Activated B cell treated with CpG ODN at 0.5 μM for 24 hours (primary cell): Measurements from ENCODE around the gene SSTR1. TPM values are rescaled to one million over a fixed set of nuclear protein-coding genes. Genes with fewer than 3 reads are reported as not detected.

Experiments used
- ATAC-seq: fragments of 200-7000 bp; cut with Tn5 transposase; one replicate; pipeline ENCODE4 v1.10.0; 2021; ENCODE audit warnings: low read depth, mild to moderate bottlenecking, moderate library complexity
- CTCF ChIA-PET: fragments of 350-600 bp; sonication (Branson Sonifier 250); formaldehyde crosslinking; loops from one replicate; lab custom pipeline; 2021; ENCODE audit warnings: antibody characterized with exemption; lab: Charles Lee
- POLR2A ChIA-PET: fragments of 350-600 bp; sonication (Branson Sonifier 250); formaldehyde crosslinking; loops from one replicate; lab custom pipeline; 2021; ENCODE audit warnings: antibody characterized with exemption; lab: Charles Lee
- DNase-seq: peaks from one replicate; pipeline ENCODE4 v3.0.0; 2022
- H3K27ac Mint-ChIP-seq: one replicate; pipeline ENCODE4 v1.8.0; 2020; ENCODE audit warnings: mixed read lengths
- H3K27me3 Mint-ChIP-seq: one replicate; pipeline ENCODE4 v1.8.0; 2021; ENCODE audit warnings: mixed read lengths
- H3K36me3 Mint-ChIP-seq: one replicate; pipeline ENCODE4 v1.8.0; 2021; ENCODE audit warnings: low read depth, mixed read lengths
- H3K4me1 Mint-ChIP-seq: one replicate; pipeline ENCODE4 v1.8.0; 2021; ENCODE audit warnings: mixed read lengths
- H3K4me3 Mint-ChIP-seq: one replicate; pipeline ENCODE4 v1.8.0; 2020; ENCODE audit warnings: mild to moderate bottlenecking, mixed read lengths
- H3K9me3 Mint-ChIP-seq: one replicate; pipeline ENCODE4 v1.8.0; 2020; ENCODE audit warnings: mixed read lengths
- intact Hi-C: fragments of 100-400 bp; cut with micrococcal nuclease; formaldehyde crosslinking; loops from one replicate; pipeline ENCODE4 v1.15.1; 2024
- total RNA-seq: library from RNA; stranded (reverse); gene quantifications from 2 replicates; pipeline ENCODE4 v1.2.3, GENCODE V29; 2022
- TF ChIP-seq, protein P1 (sequence below): fragments of 200-600 bp; IDR thresholded peaks from one replicate; pipeline ENCODE4 v1.8.0; 2022; ENCODE audit warnings: antibody characterized with exemption, mild to moderate bottlenecking

The SSTR1 gene
- total RNA-seq, 1 donor from 2014 or later: not detected

DNA sequence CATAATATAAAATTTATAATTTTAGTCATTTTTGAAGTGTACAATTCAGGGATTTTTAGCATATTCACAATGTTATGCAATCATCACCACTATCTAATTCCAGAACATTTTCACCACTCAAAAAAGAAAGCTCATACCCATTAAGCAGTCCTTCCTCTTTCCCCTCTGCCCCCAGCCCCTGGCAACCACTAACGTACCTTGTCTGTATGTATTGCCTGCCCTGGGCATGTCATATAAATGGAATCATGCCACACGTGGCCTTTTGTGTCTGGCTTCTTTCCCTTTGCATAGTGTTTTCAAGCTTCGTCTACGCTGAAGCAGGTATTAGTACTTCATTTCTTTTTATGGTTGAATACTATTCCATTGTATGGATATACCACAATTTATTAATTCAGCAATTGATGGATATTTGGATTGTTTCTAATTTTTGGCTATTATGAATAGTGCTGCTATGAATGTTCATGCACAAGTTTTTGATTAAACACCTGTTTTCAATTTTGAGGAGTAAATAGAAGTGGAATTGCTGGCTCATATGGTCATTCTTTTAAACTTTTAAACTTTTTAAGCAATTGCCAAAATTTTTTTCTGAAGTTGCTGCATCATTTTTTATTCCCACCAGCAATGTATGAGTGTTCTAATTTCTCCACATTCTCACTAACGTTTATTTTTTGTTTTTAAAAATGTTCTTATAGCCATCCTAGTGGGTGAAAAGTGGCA lies 1.6 kb upstream of the SSTR1 start:
- Mint-ChIP-seq H3K4me3 (no peak overlapping the region), H3K4me1 (no peaks in the 10 kb centered on the region), H3K27ac (no peak overlapping the region), H3K36me3 (no peaks in the 10 kb centered on the region), H3K27me3 (peaks cover 35% of the 10 kb centered on the region), H3K9me3 (peaks cover 5% of the 10 kb centered on the region)
- POLR2A ChIA-PET: no interaction called here
- ATAC-seq (no peak), DNase-seq (no peak)
- CTCF ChIA-PET: no interaction called here
- TF ChIP-seq, protein P1, sequence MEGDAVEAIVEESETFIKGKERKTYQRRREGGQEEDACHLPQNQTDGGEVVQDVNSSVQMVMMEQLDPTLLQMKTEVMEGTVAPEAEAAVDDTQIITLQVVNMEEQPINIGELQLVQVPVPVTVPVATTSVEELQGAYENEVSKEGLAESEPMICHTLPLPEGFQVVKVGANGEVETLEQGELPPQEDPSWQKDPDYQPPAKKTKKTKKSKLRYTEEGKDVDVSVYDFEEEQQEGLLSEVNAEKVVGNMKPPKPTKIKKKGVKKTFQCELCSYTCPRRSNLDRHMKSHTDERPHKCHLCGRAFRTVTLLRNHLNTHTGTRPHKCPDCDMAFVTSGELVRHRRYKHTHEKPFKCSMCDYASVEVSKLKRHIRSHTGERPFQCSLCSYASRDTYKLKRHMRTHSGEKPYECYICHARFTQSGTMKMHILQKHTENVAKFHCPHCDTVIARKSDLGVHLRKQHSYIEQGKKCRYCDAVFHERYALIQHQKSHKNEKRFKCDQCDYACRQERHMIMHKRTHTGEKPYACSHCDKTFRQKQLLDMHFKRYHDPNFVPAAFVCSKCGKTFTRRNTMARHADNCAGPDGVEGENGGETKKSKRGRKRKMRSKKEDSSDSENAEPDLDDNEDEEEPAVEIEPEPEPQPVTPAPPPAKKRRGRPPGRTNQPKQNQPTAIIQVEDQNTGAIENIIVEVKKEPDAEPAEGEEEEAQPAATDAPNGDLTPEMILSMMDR: no peak
- intact Hi-C loops: no loop called here

DNA sequence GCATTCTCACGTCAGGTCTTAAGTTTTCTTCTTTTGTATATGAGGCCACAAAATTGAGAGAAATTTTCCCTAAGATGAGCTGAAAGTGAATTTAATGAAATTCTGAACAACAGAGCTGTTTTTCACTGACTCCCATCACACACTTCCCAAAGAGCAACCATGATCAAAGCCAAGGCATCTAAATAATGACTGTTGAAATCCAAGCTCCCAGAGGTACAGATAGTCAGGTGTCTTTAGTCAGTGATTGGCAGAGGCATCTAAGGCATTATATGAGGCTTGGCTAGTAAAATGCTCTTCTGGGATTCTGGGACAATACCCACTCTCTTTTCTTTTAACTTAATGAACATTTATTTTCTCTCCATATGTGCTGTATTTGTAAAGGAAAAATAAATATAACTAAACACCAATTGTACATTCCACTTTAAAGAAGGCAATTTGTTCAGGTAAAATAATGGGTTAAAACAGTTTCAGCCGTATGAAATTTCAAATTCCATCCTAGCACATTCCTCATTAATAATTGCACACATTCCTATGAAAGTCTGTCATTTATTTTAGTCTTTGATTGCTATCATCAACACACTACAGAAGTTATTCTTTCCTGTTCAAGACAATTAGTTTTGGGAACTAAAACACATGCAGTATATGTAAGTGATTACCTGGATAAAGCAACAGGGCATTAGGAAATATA lies 871 bp upstream of the SSTR1 start:
- H3K27me3 Mint-ChIP-seq: peaks cover 36% of the 10 kb centered on the region
- ChIA-PET CTCF (no interaction called here), POLR2A (no interaction called here)
- no peaks in the 10 kb centered on the region for H3K4me1 Mint-ChIP-seq
- TF ChIP-seq, protein P1: no peak
- H3K4me3 Mint-ChIP-seq: no peak overlapping the region
- DNase-seq (no peak), ATAC-seq (no peak)
- intact Hi-C loops: no loop called here
- peaks cover 2% of the 10 kb centered on the region for H3K36me3 Mint-ChIP-seq
- H3K9me3 Mint-ChIP-seq: peaks cover 5% of the 10 kb centered on the region
- no peak overlapping the region for H3K27ac Mint-ChIP-seq

DNA sequence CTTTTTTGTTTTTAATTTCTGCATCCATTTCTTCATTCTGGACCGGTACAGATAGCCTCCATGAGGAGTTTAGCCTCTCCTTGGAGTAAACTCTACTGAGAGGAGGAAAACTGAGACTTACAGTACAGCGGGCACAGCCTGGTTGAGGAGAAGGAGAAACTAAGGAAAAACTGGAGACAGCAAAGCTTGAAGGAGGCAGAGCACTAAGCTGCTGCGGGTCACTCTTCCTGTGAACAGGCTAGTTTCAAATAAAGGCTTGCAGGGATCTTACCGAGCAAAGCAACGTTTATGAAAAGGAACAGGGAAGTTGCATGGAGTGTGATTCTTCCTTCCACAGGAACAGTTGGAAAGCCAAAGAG lies 348 bp upstream of the SSTR1 start:
- H3K27ac Mint-ChIP-seq: no peak overlapping the region
- no peak for DNase-seq
- peaks cover 38% of the 10 kb centered on the region for H3K27me3 Mint-ChIP-seq
- peaks cover 5% of the 10 kb centered on the region for H3K9me3 Mint-ChIP-seq
- H3K4me3 Mint-ChIP-seq: no peak overlapping the region
- no peaks in the 10 kb centered on the region for H3K4me1 Mint-ChIP-seq
- TF ChIP-seq, protein P1: no peak
- ATAC-seq: no peak
- intact Hi-C loops: no loop called here
- peaks cover 2% of the 10 kb centered on the region for H3K36me3 Mint-ChIP-seq
- POLR2A ChIA-PET: no interaction called here
- CTCF ChIA-PET: no interaction called here

DNA sequence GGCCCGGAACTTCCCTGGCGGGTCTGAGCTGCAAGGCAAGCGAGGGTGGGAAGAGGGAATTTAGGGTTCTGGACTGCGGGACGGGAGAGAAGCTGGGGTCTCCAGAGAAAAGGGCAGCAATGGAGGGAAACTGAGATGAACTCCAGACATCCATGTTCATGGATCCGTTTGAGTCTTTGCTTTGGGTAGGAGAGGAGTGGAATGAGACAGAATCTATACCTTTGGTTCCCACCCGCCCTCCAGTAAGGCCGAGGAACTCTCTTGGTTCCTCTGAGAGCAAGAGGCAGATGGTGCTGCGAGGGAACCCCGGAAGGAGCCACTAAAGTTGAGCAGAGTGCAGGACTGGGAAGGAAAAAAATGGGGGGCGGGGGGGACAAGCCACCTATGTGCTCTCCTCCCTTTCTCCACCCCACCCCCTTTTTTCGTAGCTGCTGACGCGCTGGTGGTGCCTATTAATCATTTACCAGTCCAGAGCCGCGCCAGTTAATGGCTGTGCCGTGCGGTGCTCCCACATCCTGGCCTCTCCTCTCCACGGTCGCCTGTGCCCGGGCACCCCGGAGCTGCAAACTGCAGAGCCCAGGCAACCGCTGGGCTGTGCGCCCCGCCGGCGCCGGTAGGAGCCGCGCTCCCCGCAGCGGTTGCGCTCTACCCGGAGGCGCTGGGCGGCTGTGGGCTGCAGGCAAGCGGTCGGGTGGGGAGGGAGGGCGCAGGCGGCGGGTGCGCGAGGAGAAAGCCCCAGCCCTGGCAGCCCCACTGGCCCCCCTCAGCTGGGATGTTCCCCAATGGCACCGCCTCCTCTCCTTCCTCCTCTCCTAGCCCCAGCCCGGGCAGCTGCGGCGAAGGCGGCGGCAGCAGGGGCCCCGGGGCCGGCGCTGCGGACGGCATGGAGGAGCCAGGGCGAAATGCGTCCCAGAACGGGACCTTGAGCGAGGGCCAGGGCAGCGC lies 1.2 kb downstream of the SSTR1 start:
- Mint-ChIP-seq H3K27me3 (peaks cover 41% of the 10 kb centered on the region), H3K27ac (no peak overlapping the region), H3K36me3 (peaks cover 2% of the 10 kb centered on the region), H3K4me1 (no peaks in the 10 kb centered on the region), H3K9me3 (peaks cover 5% of the 10 kb centered on the region), H3K4me3 (no peak overlapping the region)
- ATAC-seq: no peak
- POLR2A ChIA-PET: no interaction called here
- CTCF ChIA-PET: no interaction called here
- TF ChIP-seq, protein P1: no peak
- intact Hi-C loops: no loop called here
- no peak for DNase-seq
